ENCODE measurements around the gene STT3B.

DNA sequence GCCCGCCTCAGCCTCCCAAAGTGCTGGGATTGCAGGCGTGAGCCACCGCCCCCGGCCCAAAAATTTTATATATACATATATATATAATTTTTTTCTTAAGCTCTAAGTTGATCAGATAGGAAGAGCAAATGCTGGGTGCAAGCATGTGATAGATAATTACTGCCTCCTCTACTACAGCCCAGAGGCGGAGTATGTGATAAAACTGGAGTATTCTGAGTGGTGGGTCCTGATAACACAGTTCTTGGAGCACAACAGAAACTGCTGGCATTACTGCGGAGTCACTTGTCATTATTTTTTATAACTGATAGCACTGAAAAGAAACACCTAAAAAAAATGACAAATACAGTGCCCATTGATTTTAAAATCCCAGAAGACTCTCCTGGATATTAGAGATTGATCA lies 41.1 kb upstream of the STT3B start:
- TF ChIP-seq, protein P1, sequence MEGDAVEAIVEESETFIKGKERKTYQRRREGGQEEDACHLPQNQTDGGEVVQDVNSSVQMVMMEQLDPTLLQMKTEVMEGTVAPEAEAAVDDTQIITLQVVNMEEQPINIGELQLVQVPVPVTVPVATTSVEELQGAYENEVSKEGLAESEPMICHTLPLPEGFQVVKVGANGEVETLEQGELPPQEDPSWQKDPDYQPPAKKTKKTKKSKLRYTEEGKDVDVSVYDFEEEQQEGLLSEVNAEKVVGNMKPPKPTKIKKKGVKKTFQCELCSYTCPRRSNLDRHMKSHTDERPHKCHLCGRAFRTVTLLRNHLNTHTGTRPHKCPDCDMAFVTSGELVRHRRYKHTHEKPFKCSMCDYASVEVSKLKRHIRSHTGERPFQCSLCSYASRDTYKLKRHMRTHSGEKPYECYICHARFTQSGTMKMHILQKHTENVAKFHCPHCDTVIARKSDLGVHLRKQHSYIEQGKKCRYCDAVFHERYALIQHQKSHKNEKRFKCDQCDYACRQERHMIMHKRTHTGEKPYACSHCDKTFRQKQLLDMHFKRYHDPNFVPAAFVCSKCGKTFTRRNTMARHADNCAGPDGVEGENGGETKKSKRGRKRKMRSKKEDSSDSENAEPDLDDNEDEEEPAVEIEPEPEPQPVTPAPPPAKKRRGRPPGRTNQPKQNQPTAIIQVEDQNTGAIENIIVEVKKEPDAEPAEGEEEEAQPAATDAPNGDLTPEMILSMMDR (conservative IDR thresholded peaks at IDR 0.05 in 1 of 2, IDR thresholded peaks at IDR 0.05 in 1 of 2; ENCODE audit: low read depth in 1 of 2, low read length in 2 of 2), result no peak
- TF ChIP-seq EZH2 (IDR thresholded peaks at IDR 0.05; ENCODE audit: low read length, missing control alignments), result no peak
